ENCODE measurements around the gene RPL9. TPM values are rescaled to one million over a fixed set of nuclear protein-coding genes. Genes with fewer than 3 reads are reported as not detected.

Gene RPL9
- total and polyA plus RNA-seq, 2 of the 13 experiments (the other 11 are each of a cell fraction or from before 2014, with no cell fraction given), result 993 to 2,148 TPM

- TF ChIP-seq ZHX2 (IDR thresholded peaks at IDR 0.05; ENCODE audit: low read depth), result peak; percentile 96
- TF ChIP-seq ZHX2 (CRISPR knock-in tag; IDR thresholded peaks at IDR 0.05; ENCODE audit: borderline replicate concordance), result no peak
- peak; percentile 81 for TF ChIP-seq TFDP2 (CRISPR knock-in tag; IDR thresholded peaks at IDR 0.05)
- peak; percentile 39; the same call in 1 of the 2 replicates for TF ChIP-seq ZNF451 (CRISPR knock-in tag; IDR thresholded peaks at IDR 0.05)
- TF ChIP-seq PHF5A (CRISPR knock-in tag; IDR thresholded peaks at IDR 0.05; ENCODE audit: low read depth, unreplicated experiment), result no peak
- TF ChIP-seq RFX1 (IDR thresholded peaks at IDR 0.05), result no peak
- peak; percentile 76 for TF ChIP-seq FOXA3 (CRISPR knock-in tag; IDR thresholded peaks at IDR 0.05)
- TF ChIP-seq MTA3 (CRISPR knock-in tag; IDR thresholded peaks at IDR 0.05), result no peak
- TF ChIP-seq ZNF446 (CRISPR knock-in tag; IDR thresholded peaks at IDR 0.05), result no peak
- TF ChIP-seq ZNF607 (CRISPR knock-in tag; IDR thresholded peaks at IDR 0.05; ENCODE audit: borderline replicate concordance), result no peak; the same call in 1 of the 2 replicates
- TF ChIP-seq ZNF20 (CRISPR knock-in tag; IDR thresholded peaks at IDR 0.05), result no peak; the same call in 1 of the 2 replicates
- TF ChIP-seq ZNF121 (CRISPR knock-in tag; IDR thresholded peaks at IDR 0.05), result no peak
- peak; percentile 22; the same call in 1 of the 2 replicates for TF ChIP-seq ZNF484 (CRISPR knock-in tag; IDR thresholded peaks at IDR 0.05; ENCODE audit: borderline replicate concordance, low read depth)
- TF ChIP-seq ZBED4 (CRISPR knock-in tag; IDR thresholded peaks at IDR 0.05; ENCODE audit: borderline replicate concordance), result no peak
- TF ChIP-seq ZNF614 (CRISPR knock-in tag; IDR thresholded peaks at IDR 0.05; ENCODE audit: borderline replicate concordance), result no peak
- TF ChIP-seq ZNF652 (CRISPR knock-in tag; IDR thresholded peaks at IDR 0.05; ENCODE audit: borderline replicate concordance, low read depth), result 0 out of 2 replicates have a peak, but pooled peaks have one; percentile 14
- TF ChIP-seq ZNF432 (CRISPR knock-in tag; IDR thresholded peaks at IDR 0.05; ENCODE audit: borderline replicate concordance), result no peak
- peak; percentile 98 for TF ChIP-seq SPEN (CRISPR knock-in tag; IDR thresholded peaks at IDR 0.05; ENCODE audit: low read depth)
Observed at GRCh38 chr4:39458505-39459300, at the start of gene RPL9, which contains the start of gene LIAS (continued).

All from HepG2 (cell line).